Kidney (tissue), 14 donors: ENCODE results near the gene UNC5A. TPM values are rescaled to one million over a fixed set of nuclear protein-coding genes. Genes with fewer than 3 reads are reported as not detected.

Experiments
- DNase-seq, 5 donors: peaks; one replicate each; pipeline ENCODE4 v3.0.0-alpha.2; 2013 to 2020
- FAIRE-seq: peaks from 2 replicates; lab custom pipeline; 2012; peaks lifted over from hg19 to GRCh38; lab: Jason Lieb, UNC
- H3K27ac ChIP-seq, 2 donors: one replicate each; pipeline ENCODE4 v1.7.0; 2013; ENCODE audit warnings: low read depth in 2 of 2, low read length in 2 of 2, inconsistent platforms in 1 of 2
- H3K27me3 ChIP-seq: one replicate; pipeline ENCODE4 v1.7.1; 2013; ENCODE audit warnings: low read length, inconsistent platforms; ENCODE audit not compliant: control insufficient read depth, insufficient read depth
- H3K36me3 ChIP-seq, 3 donors: one replicate each; pipeline versions ENCODE4 v1.7.0 to v1.7.1; 2013; ENCODE audit warnings: low read length in 3 of 3, control low read depth in 1 of 3, inconsistent platforms in 1 of 3; ENCODE audit not compliant: insufficient read depth in 3 of 3, control insufficient read depth in 2 of 3
- H3K4me1 ChIP-seq, 3 donors: one replicate each; pipeline versions ENCODE4 v1.7.0 to v1.7.1; 2013; ENCODE audit warnings: low read length in 3 of 3, inconsistent platforms in 1 of 3, low read depth in 1 of 3; ENCODE audit not compliant: control insufficient read depth in 2 of 3, insufficient read depth in 2 of 3
- H3K4me3 ChIP-seq, 3 donors: one replicate each; pipeline versions ENCODE4 v1.7.0 to v1.8.1; 2013; ENCODE audit warnings: low read length in 3 of 3, control low read depth in 1 of 3, inconsistent platforms in 1 of 3
- H3K9ac ChIP-seq, 3 donors: one replicate each; pipeline versions ENCODE4 v1.7.0 to v1.7.1; 2013; ENCODE audit warnings: low read length in 3 of 3, control low read depth in 1 of 3, inconsistent platforms in 1 of 3
- H3K9me3 ChIP-seq, 3 donors: one replicate each; pipeline versions ENCODE4 v1.7.0 to v1.7.1; 2013; ENCODE audit warnings: low read length in 3 of 3, control low read depth in 1 of 3, inconsistent platforms in 1 of 3; ENCODE audit not compliant: control insufficient read depth in 2 of 3, insufficient read depth in 1 of 3
- intact Hi-C: fragments of 100-400 bp; cut with DNase I; formaldehyde crosslinking; loops from one replicate; pipeline ENCODE4 v1.11.1; 2022
- polyA plus RNA-seq: library from polyadenylated mRNA; stranded (reverse); fragments of 350-450 nt; fragmentation: Illumina TruSeq; extraction: RNeasy Lipid Tissue Mini Kit (QIAGEN cat#74804); gene quantifications from one replicate; pipeline ENCODE4 v1.2.3, GENCODE V29; 2014; ENCODE audit warnings: low read depth, low replicate concordance; ENCODE audit not compliant: insufficient read depth
- total RNA-seq: library from RNA; stranded (reverse); fragmentation: NEBNext Ultra II Directional; extraction: Animal tissue kit (Norgen Biotek cat#: 25700); gene quantifications from one replicate; pipeline ENCODE4 v1.2.1, GENCODE V29; 2021
- TF ChIP-seq, protein P1 (sequence below): IDR thresholded peaks from 3 replicates; pipeline ENCODE4 v1.5.1; 2012; ENCODE audit warnings: mild to moderate bottlenecking, moderate library complexity, borderline replicate concordance; ENCODE audit not compliant: insufficient read depth; ENCODE audit errors: extremely low read depth
- donor health status: control.
- donor health status: control.
- donor health status: control.
- donor health status: control.
- donor health status: control.
- donor health status: DM: yes; HTN: yes; CAD: no.
- donor health status: Normal renal cell carcinoma (clear cell type).

The UNC5A gene
- total and polyA plus RNA-seq, 2 donors from 2014 or later = 1.5 TPM; not detected in 1

DNA sequence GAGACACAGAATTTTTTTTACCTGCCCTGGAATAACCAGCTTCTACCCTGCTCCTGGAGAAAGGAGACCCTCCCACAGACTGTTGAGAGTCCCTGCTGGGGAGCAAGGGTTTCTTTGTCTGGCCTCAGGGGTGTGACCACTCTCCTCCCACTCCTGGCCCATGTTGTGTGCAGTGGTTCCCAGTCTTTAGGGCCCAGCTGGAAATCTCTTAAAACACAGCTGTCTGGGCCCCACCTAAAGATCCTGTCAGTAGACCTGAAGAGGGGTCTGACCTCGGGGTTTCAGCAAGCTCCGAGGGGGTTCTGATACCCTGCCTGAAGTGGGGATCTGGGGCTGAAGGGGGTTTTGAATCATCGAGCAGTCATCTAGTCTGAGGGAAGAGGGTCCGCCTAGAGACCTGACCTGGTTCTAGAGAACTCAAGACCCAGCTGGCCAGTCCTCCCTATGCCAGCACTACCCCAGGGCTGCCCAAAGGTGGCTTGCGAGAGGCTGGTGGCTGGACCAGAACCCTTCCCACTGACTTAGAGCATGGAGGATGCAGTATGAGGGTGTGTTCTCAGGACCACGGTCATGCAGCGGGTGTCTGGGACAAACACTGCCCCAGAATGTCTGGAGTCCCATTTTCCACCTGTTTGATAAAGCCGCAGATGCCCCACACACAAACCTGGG lies 8.1 kb upstream of the UNC5A start:
- H3K36me3 ChIP-seq = no peaks in the 10 kb centered on the region
- H3K9ac ChIP-seq = no peak overlapping the region
- H3K4me3 ChIP-seq = no peak overlapping the region
- TF ChIP-seq, protein P1, sequence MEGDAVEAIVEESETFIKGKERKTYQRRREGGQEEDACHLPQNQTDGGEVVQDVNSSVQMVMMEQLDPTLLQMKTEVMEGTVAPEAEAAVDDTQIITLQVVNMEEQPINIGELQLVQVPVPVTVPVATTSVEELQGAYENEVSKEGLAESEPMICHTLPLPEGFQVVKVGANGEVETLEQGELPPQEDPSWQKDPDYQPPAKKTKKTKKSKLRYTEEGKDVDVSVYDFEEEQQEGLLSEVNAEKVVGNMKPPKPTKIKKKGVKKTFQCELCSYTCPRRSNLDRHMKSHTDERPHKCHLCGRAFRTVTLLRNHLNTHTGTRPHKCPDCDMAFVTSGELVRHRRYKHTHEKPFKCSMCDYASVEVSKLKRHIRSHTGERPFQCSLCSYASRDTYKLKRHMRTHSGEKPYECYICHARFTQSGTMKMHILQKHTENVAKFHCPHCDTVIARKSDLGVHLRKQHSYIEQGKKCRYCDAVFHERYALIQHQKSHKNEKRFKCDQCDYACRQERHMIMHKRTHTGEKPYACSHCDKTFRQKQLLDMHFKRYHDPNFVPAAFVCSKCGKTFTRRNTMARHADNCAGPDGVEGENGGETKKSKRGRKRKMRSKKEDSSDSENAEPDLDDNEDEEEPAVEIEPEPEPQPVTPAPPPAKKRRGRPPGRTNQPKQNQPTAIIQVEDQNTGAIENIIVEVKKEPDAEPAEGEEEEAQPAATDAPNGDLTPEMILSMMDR = no peak
- no peaks in the 10 kb centered on the region for H3K9me3 ChIP-seq
- DNase-seq = no peak
- H3K4me1 ChIP-seq = no peaks in the 10 kb centered on the region
- no peak for FAIRE-seq
- intact Hi-C loops = no loop called here
- no peak overlapping the region for H3K27ac ChIP-seq
- peaks cover 7% of the 10 kb centered on the region for H3K27me3 ChIP-seq

DNA sequence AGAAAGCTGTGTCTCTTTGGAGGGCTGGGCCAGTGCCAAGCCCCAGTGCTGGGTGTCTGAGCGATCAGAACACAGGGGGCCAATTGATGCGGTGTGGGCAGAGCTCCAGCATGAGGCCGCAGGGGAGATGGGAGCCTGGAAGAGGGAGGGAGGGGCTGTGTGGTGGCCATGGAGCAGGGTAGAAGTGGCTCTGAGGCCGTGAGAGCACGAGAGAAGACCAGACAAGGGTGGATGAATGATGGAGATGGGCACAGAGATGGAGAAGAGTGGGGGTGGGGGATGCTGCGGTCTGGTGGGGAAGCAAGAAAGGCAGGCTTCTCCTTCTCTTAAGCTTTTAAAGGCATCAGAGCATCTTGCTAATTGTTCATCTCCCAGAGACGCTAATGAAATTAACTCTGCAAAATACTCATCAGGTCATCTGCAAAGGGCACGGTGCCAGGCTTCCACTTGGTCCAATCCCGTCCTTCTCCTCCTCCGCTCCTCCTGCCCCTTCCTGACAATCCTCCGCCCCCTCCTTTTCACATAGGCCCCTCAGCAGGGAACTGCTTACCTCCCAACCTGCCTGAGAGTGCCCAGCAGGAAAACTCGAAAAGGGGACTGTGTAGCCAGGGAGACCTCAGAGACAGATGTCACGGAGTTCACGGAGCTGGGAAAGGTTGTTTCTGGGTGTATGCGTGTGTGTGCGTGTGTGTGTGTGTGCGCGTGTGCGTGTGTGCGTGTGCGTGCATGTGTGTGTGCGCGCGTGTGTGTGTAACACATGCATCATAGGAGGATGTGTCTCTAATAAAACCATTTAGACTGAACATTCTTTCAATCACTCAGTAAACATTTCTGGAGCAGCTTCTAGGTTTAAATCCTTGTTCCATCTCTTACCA lies 7.1 kb upstream of the UNC5A start:
- no peak overlapping the region for H3K9ac ChIP-seq
- TF ChIP-seq, protein P1 = no peak
- no peaks in the 10 kb centered on the region for H3K4me1 ChIP-seq
- no peaks in the 10 kb centered on the region for H3K9me3 ChIP-seq
- intact Hi-C loops = no loop called here
- FAIRE-seq (no peak), DNase-seq (no peak)
- H3K27ac ChIP-seq = no peak overlapping the region
- H3K4me3 ChIP-seq = no peak overlapping the region
- H3K27me3 ChIP-seq = peaks cover 10% of the 10 kb centered on the region
- no peaks in the 10 kb centered on the region for H3K36me3 ChIP-seq

DNA sequence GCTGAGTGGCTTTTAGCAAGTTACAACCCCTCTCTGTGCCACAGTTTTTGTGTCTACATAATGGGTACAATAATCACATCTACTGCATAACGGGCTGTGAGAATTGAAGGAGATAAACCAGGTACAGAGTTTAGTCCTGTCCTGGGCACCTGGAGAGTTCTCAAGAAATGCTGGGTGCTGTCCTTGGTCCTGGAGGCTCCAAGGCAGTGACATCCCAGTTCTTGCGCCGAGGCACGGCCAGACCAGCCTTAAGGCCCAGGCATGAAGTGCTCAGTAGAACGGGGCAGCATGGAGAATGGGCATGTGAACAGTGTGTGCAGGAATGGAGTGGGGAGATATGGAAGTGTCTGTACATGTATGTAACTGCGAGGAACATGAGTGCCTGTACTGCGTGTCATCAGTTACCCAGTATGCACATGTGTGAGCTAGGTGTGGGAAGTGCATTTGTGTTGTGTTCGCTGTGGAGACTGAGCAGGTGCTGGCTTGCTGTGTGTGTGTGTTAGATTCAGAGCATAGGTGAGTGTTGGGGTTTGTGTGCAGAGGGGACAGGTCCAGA lies 6.3 kb upstream of the UNC5A start:
- peak in 3 of 5 donors; percentile 80 to 84 (median 81) for DNase-seq
- peaks cover 13% of the 10 kb centered on the region for H3K27me3 ChIP-seq
- no peak overlapping the region for H3K4me3 ChIP-seq

More for the DNA sequence above, 6.3 kb upstream of the UNC5A start:
- FAIRE-seq = no peak
- H3K9ac ChIP-seq = no peak overlapping the region
- TF ChIP-seq, protein P1 = no peak
- no peaks in the 10 kb centered on the region for H3K4me1 ChIP-seq
- H3K9me3 ChIP-seq = no peaks in the 10 kb centered on the region
- no peak overlapping the region for H3K27ac ChIP-seq
- intact Hi-C loops = no loop called here
- no peaks in the 10 kb centered on the region for H3K36me3 ChIP-seq
